NK-92 (cell line): ENCODE results near the gene CFAP298.

Source experiments
- DNase-seq: peaks from one replicate; lab custom pipeline; 2025; ENCODE audit not compliant: unreplicated experiment; lab: John Stamatoyannopoulos, UW

CFAP298 gene

DNA sequence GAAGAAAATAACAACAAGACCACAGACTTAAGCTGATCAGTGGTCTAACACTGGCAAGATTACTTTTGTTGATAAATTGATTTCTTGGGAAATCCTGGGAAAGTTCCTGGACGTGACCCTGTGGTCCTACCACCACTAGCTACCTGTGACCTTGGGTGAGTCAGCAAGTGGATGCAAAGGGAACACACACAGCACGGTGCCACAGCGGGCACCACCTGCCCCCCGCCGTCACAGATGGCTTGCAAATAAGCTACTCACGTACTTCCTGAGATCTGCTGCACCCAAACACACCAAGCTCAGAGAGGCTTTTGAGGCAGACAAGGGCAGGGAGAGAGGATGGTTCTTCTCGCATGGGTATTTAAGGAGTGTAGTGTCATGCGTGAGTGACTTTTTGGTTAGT, 12.7 kb downstream of the CFAP298 start:
- no peak for DNase-seq

DNA sequence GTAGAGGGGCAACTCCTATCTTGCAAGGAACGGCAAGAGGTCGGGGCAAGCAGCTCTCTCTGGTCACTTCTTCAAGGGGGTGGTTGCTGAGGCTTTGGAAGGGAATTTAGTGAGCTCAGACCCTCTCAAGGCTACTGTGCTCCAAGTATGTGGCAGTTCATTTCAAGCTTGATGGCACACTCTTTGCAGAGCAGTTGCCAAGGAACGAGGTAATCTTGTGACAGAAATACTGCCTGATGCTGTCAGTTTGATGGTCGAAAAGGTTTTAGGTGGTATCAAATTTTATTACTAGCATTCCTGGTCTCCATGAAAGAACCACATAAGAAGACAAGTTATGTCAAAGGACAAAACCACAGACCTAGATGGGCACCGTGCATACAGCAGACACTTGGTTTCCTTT, 13.1 kb downstream of the CFAP298 start:
- no peak for DNase-seq

DNA sequence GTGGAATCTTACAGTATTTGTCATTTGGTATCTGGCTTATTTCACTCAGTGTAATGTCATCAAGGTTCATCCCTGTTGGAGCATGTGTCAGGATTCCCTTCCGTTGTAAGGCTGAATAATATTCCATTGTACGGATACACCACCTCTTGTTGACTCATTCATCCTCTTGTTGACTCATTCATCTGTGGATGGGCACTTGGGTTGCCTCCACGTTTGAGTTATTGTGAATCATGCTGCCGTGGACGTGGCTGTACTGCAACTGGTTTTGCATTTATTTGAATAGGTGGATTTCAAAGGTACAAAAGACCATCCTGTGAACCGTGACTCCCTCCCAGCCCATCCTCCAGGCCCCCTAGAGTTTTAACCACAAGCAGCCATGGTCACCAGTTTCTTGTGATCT, 15.0 kb downstream of the CFAP298 start:
- DNase-seq: no peak

DNA sequence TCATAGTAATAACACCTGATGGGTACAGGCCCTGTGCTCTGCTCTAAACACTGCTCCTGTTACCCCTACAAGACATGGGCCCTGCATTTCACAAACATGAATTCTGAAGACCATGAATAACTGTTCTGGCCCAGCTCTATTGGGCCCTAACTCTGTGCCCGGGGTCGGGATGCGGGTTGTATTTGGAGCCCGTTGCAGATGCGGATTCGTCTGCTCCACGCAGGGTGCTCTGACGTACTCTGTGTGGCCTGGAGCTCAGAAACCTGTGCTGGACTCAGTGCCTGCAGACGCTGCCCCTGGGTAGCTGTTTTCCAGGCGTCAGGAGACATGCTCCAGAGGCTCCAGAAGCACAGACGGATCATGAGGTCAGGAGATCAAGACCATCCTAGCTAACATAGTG, 16.7 kb downstream of the CFAP298 start:
- DNase-seq: no peak

DNA sequence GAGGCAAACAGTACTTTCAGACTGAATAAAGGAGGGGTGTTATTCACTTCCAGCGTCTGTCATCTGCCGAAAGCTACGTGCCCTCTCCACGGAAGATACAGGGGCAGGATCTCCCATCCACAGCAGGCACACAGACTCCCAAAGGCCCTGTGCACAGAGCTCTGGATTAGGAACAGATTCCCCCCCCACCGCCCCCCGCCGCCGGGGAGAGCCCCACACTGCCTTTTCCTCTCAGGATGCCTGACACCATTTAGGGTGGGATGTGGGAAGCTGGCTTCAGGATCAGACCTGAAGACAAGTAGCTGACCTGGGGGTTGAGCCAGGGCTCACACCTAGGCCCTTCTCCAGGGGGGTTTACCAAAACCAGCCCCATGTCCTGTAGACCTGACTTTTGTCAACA, 18.5 kb downstream of the CFAP298 start:
- no peak for DNase-seq

DNA sequence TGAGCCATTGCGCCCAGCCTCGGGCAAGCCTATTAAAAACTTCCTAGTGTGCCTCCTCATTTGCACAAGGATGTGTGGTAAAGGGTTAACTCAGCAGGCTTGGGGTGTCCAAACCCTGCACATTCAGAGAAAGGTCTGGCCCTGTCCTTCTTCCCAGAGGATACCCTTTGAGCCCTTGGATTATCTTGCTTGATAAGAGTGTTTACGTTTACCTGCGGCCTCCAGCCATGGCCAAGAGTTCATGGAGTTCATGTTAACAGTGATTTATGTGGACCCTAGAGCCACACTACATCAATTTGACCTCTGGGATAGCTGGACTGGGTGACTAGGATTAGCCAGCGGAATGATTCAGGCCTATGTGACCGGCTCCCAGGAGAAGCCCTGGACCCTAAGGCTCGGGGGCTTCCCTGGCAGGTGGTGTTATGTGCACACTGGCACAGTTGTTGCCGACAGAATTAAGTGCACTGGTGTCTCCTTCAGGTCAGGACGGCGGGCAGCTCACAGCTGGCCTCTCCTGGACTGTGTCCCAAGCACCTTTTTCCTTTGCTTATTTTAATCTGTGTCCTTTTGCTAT, 19.2 kb downstream of the CFAP298 start:
- no peak for DNase-seq

DNA sequence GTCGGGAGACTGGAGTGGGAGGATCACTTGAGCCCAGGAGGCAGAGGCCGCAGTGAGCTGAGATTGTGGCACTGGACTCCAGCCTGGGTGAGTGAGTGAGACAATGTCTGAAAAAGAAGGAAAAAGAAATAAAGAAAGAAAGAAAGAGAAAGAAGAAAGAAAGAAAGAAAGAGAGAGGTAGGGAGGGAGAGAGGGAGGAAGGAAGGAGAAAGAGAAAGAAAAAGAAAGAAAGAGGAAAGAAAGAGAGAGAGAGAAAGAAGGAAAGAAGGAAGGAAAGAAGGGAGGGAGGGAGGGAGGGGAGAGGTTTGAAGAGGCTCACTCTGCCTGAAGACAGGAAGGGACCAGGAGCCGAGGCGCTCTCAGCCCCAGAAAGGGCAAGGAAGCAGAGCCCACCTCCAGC, 22.0 kb downstream of the CFAP298 start:
- no peak for DNase-seq

DNA sequence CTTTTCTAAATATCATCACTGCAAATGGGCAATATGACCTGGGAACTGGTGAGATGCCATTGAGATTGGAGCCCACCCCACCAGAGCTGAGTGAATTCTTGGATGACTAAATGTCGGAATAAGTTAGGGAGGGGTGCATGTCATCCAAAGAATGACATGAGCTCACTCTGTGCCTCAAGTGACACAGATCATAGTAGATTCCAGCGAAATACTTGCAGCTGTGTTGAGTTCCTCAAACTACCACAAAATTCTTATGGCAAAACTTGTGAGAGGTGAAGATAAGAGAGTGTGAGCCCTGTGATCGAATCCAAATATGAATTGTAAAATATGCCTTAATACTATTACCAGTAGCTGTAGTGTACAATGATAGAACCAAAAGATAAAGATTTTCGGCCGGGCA, 24.5 kb downstream of the CFAP298 start:
- DNase-seq: no peak

DNA sequence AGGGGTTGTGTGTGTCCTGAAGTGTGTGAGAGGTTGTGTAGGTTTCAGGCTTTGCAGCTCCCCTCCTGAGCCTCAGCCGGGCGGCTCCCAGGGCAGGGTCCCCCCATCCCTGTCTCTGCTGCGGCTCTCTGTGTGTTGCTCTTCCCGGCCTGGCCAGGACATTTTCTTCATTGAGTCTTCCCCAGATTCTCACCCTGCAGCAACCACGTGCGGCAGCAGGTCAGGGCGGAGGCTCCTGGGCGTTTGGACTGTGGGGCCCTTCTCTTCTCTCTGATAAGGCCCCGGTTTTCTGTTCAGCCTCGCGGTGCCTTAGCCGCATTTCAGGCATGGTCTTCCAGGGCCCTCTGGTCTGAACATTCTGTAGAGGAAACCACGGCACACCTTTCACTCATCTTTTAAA, 25.1 kb downstream of the CFAP298 start:
- DNase-seq: no peak

DNA sequence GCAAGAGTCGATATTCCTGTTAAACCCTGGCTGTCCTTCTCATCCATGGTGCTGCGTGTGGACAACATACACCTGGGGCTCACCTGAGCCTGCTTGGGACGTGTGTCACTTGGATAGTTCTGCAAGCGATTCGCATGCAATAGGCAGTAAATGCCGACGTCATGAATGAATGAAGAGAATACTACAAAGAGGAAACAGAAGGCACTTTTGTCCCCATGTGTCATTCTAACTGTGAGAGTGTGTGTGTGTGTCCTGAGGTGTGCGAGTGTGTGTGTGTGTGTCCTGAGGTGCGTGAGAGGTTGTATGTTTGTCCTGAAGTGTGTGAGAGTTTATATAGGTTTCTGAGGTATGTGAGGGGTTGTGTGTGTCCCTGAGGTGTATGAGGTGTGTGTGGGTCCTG, 26.2 kb downstream of the CFAP298 start:
- no peak for DNase-seq

DNA sequence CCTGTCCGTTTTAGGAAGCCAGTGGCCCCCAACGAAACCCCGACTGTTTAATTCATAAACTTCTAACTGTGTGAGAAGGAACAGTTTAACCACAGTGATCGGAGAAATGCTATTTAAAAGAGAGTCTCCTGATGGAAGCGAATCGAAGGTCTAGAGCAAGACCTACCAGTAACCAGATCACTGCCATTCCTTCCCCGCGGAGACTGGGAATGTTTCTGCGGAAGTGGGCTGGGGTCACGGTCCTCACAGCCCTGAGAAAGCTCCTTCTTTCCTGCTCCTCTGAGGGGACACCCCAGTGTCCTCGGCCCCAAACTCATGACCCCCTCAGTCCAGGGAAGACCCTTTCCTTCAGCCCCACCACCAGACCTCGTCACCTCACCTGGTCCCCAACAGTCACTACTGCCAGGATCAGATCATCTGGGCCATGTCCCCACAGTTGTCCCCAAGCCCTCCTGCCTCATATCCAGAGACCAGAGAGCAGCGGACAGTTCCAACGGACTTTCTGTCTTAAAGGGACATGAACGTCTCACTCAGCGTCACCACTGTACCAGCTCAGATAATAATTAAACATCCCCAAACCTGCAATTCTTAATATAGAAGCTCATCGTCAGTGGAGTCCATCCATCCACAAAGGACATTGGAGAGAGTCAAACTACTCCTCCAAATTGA, 27.0 kb downstream of the CFAP298 start, which contains the start of gene TCP10L:
TSS of gene TCP10L (minus strand) at position 482 of the 669 bp plus-strand sequence. CDS start 1,219 bp downstream, outside the sequence.
- no peak for DNase-seq

DNA sequence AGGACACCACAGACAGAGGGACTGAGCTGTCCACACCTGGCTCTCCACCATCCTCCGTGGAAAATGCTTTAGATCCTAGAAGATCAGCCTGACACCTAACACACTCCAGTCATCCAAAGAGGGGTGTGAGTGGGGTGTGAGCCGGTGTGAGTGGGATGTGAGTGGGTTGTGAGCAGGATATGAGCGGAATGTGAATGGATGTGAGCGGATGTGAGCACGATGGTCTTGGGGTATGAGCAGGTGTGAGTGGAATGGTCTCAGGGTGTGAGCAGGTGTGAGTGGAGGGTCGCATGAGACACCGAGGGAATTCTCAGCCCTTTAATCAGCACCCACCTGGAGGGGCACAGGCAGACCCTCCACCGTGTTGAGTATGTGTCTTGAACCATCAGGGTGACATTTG, 27.7 kb downstream of the CFAP298 start:
- DNase-seq: no peak

DNA sequence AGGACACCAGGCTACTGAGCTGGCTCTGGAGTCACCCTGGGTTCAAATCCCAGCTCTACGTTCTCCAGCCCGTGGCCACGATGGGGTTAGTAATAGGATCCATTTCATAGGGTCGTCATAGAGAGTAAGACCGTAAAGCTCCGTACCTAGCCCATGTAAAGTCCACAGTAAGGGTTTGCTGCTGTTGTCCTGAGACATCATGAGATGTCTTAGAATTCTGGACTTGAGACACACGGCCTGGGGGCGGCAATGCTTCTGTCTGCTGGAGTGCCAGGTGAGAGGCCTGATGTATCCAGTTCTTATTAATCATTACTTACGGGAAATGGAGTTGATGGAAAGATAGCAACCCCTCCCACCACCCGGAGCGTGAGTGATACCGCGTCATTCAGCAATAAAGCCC, 30.4 kb downstream of the CFAP298 start:
- DNase-seq: no peak

DNA sequence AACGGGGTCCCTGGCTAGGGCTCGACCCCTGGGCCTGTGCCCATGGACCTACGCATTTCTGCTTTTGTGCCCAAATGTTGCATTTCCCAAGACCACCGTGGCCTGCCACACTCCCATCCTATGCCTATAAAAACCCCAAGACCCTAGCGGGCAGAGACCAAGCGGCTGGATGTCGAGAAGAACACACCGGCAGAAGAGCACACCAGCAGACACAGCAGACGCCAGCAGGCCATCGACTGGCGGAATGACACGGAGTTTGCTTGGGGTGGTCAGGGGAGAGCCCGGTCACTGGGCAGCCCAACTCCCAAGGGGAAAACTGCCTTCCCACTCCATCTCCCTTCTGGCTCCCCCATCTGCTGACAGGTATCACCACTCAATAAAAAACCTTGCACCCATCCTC, 31.2 kb downstream of the CFAP298 start:
- no peak for DNase-seq

DNA sequence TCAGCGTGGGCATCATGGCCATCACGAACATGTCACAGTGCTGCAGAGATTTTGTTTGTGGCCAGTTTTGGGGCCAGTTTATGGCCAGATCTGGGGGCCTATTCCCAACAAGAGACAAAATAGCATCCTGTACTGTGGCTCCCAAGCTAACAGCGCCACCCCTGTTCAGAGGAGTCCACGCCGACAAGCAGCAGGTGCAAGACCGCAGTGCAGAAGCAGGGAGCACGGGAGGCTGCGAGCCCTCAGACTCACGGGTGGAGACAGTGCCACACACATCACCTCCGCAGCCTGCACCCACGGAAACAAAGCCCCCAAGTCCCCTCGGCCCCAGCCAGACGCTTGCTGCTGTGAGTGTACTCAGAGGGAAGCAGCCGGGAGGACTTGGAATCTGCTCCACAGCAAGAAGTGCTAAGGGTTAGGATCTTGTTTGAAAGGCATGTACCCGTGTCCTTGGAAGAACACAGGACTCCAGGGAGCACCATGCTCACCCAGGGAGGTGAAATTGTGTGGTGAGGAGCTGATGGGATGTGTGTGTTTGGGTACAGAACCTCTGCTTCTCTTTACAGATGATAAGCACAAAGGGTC, 34.0 kb downstream of the CFAP298 start:
- no peak for DNase-seq

DNA sequence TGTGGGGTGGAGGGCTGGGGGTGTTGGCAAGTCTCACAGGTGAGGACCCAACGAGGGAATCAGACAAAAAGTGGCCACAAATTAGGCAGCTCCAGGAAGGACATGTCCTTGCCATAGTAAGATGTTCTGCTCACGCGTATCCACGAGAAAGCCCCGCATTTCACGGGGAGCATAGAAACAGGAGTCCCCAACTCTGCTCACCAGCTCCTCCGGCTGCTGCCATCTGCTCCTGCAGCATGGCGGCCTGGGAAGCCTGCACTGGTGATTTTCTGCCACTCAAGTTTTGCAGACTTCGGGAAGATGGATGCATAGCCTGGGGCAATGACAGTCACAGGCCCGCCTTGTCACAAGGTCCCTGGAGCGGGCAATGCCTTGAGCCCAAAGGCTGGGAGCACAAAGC, 36.2 kb downstream of the CFAP298 start:
- no peak for DNase-seq

DNA sequence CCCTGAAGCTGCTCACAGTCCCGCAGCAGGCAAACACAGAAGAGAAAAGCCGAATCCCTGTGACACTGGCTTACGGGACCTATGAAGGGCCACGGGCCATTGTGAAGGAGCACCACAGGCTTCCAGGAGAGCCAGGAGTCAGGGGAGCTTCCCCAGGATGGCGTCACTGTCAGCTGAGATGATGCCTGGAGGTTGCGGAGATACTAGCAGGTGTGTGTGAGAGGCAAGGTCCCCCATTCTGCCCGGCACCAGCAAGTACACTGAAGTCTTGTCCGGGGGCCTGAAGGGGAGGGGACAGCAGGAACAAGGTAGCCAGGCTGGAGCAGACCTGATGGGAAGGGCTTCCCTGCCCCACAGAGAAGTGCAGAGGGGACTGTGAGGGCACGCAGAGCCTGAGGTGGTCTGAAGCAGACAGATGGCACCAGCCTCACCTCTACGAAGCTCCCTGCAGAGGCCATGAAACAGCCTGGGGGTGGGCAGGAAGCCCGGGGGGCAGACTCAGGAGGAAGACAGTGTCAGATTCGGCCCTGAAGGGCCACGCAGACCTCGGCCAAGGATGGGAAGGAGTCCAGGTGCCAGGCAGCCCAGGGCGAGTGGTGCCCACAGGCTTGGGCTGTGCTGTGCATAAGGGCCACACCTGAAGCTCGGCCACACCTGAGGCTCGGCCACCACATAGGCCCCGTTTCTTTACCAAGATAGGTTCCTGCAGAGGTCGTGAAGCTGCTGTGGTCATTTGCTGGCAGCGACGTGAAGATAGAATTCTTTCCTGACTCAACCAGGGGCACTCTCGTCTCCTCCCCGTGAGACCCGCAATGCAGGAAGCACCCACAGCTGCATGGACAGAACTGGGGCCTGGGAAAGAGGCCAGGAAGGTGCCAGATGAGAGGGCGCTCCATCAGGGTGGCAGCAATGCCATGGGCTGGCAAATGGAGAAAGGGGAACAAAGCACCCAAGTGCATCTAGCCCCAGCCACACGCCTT, 36.9 kb downstream of the CFAP298 start:
- no peak for DNase-seq

DNA sequence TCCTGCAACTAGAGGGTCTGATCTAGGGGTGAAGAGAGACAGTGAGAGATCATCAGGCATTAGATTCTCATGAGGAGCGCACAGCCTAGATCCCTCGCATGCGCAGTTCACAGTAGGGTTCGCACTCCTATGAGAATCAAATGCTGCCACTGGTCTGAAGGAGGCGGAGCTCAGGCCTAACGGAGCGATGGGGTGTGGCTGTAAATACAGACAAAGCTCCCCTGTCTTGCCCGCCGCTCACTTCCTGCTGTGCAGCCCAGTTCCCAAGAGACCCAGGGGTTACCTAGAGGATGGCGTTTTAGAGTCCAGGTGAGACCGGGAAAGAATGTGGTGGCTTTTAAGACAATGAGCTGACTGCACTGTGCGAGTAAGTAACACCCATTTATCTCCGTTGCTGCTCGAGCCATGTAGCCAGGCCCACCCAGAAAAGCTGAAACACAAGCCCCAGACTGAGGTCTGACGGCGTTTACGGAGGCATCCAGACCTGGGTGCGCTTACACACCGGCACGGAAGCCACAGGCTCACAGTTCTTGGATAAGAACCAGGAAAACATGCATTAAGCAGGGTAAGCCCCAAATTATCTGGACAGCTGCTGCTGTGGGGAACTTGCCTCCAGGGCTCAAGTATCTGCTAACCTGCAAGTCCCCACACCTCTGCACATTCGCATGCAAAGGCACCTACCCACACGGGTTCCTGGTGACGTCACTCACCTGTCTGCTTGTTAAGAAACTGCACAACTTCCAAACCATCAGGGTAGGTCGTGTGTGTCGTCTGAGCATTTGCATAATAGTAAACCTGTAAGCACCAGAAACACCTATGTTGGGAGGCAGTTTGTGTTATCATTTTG, 39.4 kb downstream of the CFAP298 start:
- no peak for DNase-seq

DNA sequence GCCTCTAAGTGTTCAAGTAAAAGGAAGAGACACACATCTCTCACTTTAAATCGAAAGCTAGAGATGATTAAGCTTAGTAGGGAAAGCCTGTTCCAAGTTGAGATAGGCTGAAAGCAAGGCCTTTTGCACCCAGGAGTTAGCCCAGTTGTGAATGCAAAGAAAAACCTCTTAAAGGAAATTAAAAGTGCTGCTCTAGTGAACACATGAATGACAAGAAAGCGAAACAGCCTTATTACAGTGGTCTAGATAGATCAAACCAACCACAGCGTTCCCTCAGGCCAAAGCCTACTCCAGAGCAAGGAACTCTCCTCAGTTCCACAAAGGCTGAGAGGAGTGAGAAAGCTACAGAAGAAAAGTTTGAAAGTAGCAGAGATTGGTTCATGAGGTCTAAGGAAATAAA, 41.7 kb downstream of the CFAP298 start:
- no peak for DNase-seq
